Measurements from ENCODE around the gene CASP9.
"Not testable (repeated sequence)": the region's sequence is repeated elsewhere in the genome, so short reads cannot be mapped to it uniquely, and the experiment has no call there.

CASP9 gene

DNA sequence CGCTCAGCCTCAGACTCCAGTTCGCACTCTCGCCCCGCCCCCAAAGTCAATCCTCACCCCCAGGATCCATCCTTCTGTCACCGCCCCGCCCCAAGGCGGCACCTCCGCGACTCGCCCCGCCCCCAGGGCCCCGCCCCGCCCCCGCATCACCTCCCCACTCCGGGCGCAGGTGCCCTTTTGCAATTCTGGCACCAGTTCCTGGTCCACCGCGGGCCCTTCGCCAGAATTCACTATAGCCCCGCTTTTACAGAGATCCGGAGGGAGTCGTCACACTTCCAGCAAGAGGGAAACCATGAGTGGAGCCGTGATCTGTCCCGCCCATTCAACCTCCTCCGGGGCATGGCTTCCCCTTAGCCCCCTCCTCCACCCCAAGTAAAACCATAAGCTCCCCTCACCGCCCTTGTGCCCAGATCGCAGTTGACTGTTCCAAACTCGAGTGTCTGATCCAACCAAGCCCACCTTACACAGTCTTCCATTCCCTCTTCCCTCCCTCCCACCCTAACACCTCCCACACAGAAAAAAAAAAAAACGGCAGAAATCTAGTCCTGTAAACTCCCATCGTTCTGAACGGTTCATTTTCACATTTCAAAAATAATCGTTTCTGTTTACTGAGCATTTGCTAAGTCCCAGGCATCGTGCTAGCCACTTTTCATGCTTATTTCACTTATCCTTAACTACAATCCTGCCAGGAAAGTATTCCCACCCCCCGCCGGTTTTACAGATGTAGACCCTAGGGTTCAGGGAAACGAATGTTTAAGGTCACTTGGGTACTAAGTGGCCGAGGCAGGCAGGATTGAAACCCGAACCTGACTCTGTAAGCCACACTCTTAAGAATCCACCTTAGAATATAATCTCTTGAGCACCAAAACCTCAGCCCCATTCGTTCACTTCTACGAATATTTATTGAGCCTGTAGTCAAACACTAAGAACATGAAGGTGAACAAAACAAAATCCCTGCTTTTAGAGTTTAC, 1.3 kb upstream of the CASP9 start:
- no peak for DNase-seq

DNA sequence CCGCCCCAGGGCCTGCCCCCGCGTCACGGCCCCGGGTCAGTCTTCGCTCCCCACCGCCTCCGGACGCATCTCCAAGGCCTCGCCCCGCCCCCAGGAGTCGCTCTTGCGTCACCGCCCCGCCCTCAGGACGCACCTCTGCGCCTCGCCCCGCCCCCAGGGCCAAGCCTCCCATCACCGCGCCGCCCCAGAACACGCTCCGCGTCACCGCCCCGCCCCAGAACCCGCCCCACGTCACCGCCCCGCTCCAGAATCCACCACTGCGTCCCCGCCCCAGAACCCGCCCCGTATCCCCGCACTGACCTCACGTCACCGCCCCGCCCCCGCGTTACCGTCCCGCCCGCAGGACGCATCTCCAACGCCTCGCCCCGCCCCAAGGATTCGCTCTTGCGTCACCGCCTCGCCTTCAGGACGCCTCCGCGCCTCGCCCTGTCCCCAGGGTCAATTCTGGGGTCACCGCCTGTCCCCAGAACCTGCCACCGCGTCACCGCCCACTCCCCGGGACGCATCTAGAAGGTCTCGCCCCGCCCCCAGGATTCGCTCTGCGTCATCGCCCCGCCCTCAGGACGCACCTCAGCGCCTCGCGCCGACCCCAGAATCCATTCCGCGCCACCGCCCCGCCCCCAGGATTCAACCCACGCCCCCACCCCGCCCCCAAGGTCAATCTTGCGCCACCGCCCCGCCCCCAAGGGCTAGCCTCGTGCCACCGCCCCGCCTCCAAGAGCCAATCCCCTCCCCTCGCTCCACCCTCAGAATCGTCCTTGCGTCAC, 451 bp upstream of the CASP9 start:
- peak; percentile 99 for DNase-seq

DNA sequence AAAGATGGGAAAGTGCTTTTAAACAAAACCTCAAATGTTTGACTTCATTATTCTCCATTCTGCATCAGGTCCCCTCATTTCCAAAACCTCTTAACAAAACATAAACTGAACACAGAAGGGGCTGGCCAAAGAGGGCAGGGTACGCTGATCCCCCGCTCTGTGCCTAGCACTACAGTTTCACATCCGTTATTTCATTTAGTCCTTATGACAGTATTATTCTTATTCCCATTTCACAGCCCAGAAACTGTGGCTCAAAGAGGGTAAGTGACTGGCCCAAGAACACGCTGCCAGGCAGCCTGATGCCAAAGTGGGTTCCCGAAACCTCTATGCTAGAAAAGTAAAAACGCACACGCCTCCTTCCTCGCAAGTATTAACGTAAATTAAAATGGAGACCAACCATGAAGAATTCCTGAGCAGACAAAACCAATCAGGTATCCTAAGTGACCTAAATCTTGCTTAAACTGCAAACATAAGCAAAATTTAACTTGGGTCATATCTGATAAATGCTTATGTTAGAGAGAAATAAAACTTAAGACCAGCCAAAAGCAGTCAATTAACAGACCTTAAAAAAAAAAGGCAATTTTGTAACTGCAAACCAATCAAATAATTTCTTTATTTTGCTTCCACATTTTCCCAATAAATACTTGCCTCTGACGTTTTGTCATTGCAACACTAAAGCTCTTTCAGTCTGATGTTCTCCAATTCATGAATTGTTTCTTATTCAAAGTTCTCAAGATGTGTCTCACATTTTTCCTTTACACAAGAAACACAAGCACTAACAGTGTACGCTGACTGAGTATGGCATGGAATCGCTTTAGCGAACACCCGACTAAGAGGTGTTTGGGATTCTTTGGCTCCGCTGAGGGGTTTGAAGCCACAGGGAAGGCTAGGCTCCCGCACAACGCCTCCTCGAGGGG, 653 bp downstream of the CASP9 start:
- DNase-seq, result no peak

GRCh38 chr1:15522551-15522950, 1.5 kb downstream of the CASP9 start:
- DNase-seq, result no peak

DNA sequence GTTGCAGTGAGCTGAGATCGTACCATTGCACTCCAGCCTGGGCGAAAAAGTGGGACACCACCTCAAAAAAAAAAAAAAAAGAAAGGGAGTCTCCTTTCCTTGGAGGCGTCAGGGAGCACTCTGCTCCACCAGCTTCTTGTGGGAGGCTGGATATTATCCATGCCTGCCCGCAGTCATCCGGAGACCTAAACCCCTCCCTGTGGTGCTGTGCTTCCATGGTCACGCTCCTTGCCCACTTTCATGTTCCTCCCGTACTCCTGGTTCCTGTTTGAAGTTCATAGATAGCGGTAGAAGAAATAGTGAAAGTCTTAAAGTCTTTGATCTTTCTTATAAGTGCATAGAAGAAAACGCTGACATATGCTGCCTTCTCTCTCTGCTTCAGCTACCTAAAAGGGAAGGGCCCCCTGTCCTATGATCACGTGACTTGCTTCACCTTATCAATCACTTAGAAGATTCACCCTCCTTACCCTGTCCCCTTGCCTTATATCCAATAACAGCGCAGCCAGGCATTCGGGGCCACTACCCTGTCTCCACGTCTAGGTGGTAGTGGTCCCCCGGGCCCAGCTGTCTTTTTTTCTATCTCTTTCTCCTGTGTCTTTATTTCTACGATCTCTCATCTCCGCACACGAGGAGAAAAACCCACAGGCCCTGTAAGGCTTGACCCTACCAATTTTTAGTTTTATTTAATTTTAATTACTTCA, 2.7 kb downstream of the CASP9 start:
- not testable (repeated sequence) for DNase-seq

DNA sequence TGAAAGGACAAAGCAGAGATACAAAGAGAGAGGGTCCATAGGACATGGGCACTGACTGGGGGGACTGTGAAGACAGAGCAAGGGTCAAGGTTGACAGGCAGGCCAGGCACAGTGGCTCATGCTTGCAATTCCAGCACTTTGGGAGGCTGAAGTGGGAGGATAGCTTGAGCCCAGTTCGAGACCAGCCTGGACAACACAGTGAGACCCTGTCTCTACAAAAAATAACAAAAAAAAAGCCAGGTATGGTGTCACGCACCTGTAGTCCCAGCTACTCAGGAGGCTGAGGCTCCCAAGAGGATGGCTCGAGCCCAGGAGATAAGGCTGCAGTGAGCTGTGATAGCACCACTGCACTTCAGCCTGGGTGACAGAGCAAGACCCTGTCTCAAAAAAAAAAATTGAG, 4.4 kb downstream of the CASP9 start:
- DNase-seq, result no peak

GRCh38 chr1:15515022-15515663, 8.9 kb downstream of the CASP9 start:
- no peak for DNase-seq

DNA sequence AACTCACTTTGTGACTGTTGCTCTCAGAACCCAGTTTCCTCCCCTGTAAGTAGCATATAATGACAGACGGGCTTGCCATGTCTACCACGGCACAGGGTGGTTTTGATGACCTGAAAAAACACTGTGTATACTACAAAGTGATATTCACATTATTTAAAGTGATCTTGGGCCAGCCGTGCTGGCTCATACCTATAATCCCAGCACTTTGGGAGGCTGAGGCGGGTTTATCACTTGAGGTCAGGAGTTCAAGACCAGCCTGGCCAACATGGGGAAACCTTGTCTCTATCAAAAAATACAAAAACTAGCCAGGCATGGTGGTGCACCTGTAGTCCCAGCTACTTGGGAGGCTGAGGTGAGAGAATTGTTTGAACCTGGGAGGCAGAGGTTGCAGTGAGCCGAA, 9.5 kb downstream of the CASP9 start:
- DNase-seq, result not testable (repeated sequence)

GRCh38 chr1:15513919-15514318, 10.1 kb downstream of the CASP9 start:
- DNase-seq, result no peak

DNA sequence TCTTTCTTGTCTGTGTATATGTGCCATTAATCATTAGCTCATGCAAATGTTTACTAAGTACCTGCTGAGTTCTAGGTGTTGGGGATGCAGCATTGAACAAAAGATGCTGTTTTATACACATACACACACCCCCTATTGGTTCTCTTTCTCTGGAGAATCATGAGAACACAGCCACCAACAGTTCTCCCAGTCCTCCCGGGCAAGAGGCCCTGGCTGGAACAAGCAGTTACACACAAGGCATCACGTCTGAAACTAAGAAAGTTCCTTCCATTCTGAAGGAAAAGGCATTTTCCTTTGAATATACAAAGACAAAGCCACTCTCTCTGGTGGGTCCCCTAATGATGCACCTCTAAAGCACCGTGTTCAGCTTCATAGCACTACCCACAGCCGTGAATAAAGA, 10.8 kb downstream of the CASP9 start:
- DNase-seq, result no peak

- DNase-seq, result no peak
Measured at GRCh38 chr1:15510611-15511405, 13.2 kb downstream of the CASP9 start.

GRCh38 chr1:15509586-15509985, 14.4 kb downstream of the CASP9 start:
- DNase-seq, result no peak

- no peak for DNase-seq
Measured at GRCh38 chr1:15508700-15509487, 15.1 kb downstream of the CASP9 start.

GRCh38 chr1:15507278-15507677, 16.7 kb downstream of the CASP9 start:
- no peak for DNase-seq

DNA sequence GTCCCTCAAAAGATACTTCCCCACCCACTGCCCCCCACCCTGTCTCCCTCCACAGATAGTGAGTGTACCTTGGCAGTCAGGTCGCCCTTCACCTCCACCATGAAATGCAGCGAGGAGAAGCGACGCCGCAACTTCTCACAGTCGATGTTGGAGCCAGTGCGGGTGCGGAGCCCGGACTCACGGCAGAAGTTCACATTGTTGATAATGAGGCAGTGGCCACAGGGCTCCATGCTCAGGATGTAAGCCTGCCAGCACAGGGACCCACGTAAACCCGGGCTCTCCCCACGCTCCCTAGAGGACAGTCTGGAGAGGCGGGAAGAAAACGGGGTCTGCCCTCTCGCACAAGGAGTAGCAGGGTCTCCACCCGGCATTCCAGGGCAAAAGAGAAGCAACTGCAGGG, 17.2 kb downstream of the CASP9 start:
- no peak for DNase-seq

GRCh38 chr1:15504436-15504835, 19.6 kb downstream of the CASP9 start:
- no peak for DNase-seq

- DNase-seq, result peak; percentile 6
Measured at GRCh38 chr1:15501208-15502032, 22.6 kb downstream of the CASP9 start.

DNA sequence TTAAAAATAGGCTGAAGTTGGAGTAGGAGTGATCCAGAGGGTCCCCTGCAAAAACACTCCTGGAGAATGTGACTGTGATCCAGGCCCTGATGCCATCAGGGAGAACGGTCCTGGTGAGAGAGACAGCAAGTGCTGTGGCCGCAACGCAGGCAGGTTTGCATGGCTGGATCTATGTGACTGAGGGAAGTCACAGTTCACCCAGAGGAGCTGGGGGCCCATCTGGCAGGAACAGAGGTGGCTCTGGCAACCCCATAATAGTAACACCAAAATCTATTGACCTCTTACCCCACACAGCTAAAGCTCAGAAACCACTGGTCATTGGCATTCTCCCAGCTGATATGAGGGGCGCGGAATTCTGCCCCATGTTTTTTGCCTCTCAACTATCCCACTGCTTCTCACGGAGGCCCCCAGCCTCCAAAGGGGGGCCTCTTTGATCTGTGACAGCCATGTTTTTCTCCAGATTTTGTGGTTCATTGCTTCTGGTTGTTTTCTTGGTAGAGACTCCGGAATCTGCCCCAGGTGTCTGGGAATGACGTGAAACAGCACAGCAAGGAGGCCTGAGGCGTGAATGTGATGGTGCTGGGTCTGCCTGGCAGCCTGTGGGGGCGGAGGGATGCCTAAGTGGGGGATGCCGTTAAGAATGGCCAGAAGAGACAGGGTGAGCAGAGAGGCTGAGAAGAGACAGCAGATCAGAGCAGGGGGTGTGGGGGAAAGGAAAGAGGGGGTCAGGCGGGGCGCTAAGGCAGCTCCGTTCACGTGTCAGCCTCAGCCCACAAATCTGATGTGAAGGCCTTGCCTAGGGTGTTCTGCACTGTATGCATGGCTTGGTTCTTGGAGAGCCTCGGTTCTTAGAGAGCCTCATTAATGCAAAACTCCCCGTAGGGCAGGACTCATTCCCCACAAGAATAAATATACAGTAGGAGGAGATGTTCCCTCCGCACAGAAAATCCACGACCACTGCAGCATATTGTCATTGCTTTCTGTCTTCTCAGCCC, 23.5 kb downstream of the CASP9 start:
- no peak for DNase-seq
